ENCODE data around the gene MATCAP1. TPM values are rescaled to one million over a fixed set of nuclear protein-coding genes. Genes with fewer than 3 reads are reported as not detected.

The MATCAP1 gene
- total RNA-seq, 4 donors from 2014 or later: 20.3 to 50.0 (median 32.4) TPM

- Histone ChIP-seq H3K27me3 (no peaks in the 10 kb centered on the region), H3K4me1 (peaks cover 14% of the 10 kb centered on the region in 2 donors), H3K9me3 (no peaks in the 10 kb centered on the region), H3K27ac (no peak overlapping the region), H3K4me3 (replicated peaks in 1 of 3) (no peak overlapping the region), H3K36me3 (peaks cover 40 to 42% of the 10 kb centered on the region in 2 donors)
- no peak for TF ChIP-seq CTCF (IDR thresholded peaks at IDR 0.05)
- TF ChIP-seq POLR2A (IDR thresholded peaks at IDR 0.05): no peak
- WGBS, 2 donors: 90 to 91% methylated on average over 6 to 9 of the region's 9 CpGs
- no peak for DNase-seq
- intact Hi-C loops (cut with DNase I): no loop called here
Observed at GRCh38 chr16:67228034-67228785, 44.4 kb upstream of the MATCAP1 start.

GRCh38 chr16:67227567-67227921 is 43.8 kb upstream of the MATCAP1 start:
- Histone ChIP-seq H3K27ac (peak overlapping the region in 2 of 3 donors; percentile 58 to 75), H3K4me1 (peaks cover 14% of the 10 kb centered on the region in 2 donors), H3K27me3 (no peaks in the 10 kb centered on the region), H3K9me3 (no peaks in the 10 kb centered on the region), H3K4me3 (replicated peaks in 1 of 3) (peak overlapping the region; percentile 65 to 97 (median 95)), H3K36me3 (peaks cover 39 to 40% of the 10 kb centered on the region in 2 donors)
- 7 to 12% methylated on average over 8 to 12 of the region's 12 CpGs for WGBS, 2 donors
- intact Hi-C loops (cut with DNase I): no loop called here
- TF ChIP-seq POLR2A (IDR thresholded peaks at IDR 0.05) (no peak), CTCF (IDR thresholded peaks at IDR 0.05) (no peak)
- no peak for DNase-seq

GRCh38 chr16:67226804-67227566 is 43.2 kb upstream of the MATCAP1 start, which contains the start of gene TMEM208:
TSS of gene TMEM208 (plus strand) at chr16:67227130. CDS start at chr16:67227219, 89 bp downstream.
- TF ChIP-seq POLR2A (IDR thresholded peaks at IDR 0.05) (peak in 1 of 2 donors; percentile 71), CTCF (IDR thresholded peaks at IDR 0.05) (peak in 3 of 6 experiments; percentile 14 to 40 (median 18))
- H3K4me1 ChIP-seq: peaks cover 14% of the 10 kb centered on the region in 2 donors

GRCh38 chr16:67226295-67226803 is 42.6 kb upstream of the MATCAP1 start:
- no peak for TF ChIP-seq POLR2A (IDR thresholded peaks at IDR 0.05)
- no peak for TF ChIP-seq CTCF (IDR thresholded peaks at IDR 0.05)
- WGBS, 2 donors: 9 to 12% methylated on average over 12 of the region's 12 CpGs
- H3K9me3 ChIP-seq: no peaks in the 10 kb centered on the region
- H3K4me1 ChIP-seq: peaks cover 14% of the 10 kb centered on the region in 2 donors
- intact Hi-C loops (cut with DNase I): no loop called here
- H3K4me3 ChIP-seq (replicated peaks in 1 of 3): peak overlapping the region; percentile 17 to 97 (median 65)
- DNase-seq: no peak
- H3K27ac ChIP-seq: peak overlapping the region in 2 of 3 donors; percentile 47 to 76
- H3K36me3 ChIP-seq: peaks cover 32 to 33% of the 10 kb centered on the region in 2 donors
- no peaks in the 10 kb centered on the region for H3K27me3 ChIP-seq

More at GRCh38 chr16:67226804-67227566, 43.2 kb upstream of the MATCAP1 start, which contains the start of gene TMEM208:
- H3K4me3 ChIP-seq (replicated peaks in 1 of 3): peak within 1 kb of the TSS; percentile 65 to 97 (median 95)
- H3K27me3 ChIP-seq: no peaks in the 10 kb centered on the region
- peak; percentile 98 for DNase-seq
- WGBS, 2 donors: 0 to 1% methylated on average over 40 to 44 of the region's 46 CpGs
- no peaks in the 10 kb centered on the region for H3K9me3 ChIP-seq
- peak within 1 kb of the TSS; percentile 24 to 76 (median 58) for H3K27ac ChIP-seq
- intact Hi-C loops (cut with DNase I): no loop called here
- peaks cover 38 to 39% of the 10 kb centered on the region in 2 donors for H3K36me3 ChIP-seq

Data from thyroid gland (tissue), 4 donors.